Omental fat pad (tissue), 4 donors: ENCODE data around the gene TM9SF2. TPM values are rescaled to one million over a fixed set of nuclear protein-coding genes. Genes with fewer than 3 reads are reported as not detected.
"Not testable (repeated sequence)": the region's sequence is repeated elsewhere in the genome, so short reads cannot be mapped to it uniquely, and the experiment has no call there.

ENCODE experiments used
- ATAC-seq: fragments of 150-250 bp; one replicate; pipeline ENCODE4 v1.9.1; 2016; ENCODE audit warnings: mild to moderate bottlenecking, moderate library complexity; ENCODE audit not compliant: low FRiP score
- DNase-seq: peaks from one replicate; pipeline ENCODE4 v3.0.0-alpha.2; 2019; ENCODE audit warnings: low spot score
- total RNA-seq, 4 donors: library from RNA; depleted of rRNA; stranded (reverse); fragments of >200 nt; gene quantifications; one replicate each; pipeline ENCODE4 v1.1.0, GENCODE V29; 2016
- TF ChIP-seq, protein P1 (sequence below), 3 donors: fragments of 450-650 bp; IDR thresholded peaks; one replicate each; pipeline ENCODE4 v1.5.1; 2016 to 2017; ENCODE audit warnings: antibody characterized with exemption in 3 of 3, mild to moderate bottlenecking in 3 of 3, moderate library complexity in 2 of 3

Gene TM9SF2
- total RNA-seq, 4 donors from 2014 or later = 72.1 to 92.0 (median 88.4) TPM

DNA sequence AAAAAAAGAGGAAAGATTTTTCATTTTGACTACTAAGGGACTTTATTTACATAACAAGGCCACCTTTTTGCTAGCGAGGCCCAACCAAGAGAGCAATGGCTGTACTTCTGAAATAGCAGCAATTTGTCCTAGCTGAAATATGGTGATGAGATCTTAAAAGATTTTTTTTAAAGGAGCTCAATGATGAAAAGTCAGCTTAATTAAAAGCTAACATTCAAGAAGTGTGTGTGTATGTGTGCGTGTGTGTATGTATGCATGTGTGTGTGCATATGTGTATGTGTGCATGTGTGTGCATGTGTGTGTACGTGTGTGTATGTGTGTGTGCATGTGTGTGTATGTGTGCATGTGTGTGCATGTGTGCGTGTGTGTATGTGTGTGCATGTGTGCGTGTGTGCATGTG, 24.6 kb upstream of the TM9SF2 start:
- no peak for ATAC-seq
- DNase-seq = no peak
- TF ChIP-seq, protein P1, sequence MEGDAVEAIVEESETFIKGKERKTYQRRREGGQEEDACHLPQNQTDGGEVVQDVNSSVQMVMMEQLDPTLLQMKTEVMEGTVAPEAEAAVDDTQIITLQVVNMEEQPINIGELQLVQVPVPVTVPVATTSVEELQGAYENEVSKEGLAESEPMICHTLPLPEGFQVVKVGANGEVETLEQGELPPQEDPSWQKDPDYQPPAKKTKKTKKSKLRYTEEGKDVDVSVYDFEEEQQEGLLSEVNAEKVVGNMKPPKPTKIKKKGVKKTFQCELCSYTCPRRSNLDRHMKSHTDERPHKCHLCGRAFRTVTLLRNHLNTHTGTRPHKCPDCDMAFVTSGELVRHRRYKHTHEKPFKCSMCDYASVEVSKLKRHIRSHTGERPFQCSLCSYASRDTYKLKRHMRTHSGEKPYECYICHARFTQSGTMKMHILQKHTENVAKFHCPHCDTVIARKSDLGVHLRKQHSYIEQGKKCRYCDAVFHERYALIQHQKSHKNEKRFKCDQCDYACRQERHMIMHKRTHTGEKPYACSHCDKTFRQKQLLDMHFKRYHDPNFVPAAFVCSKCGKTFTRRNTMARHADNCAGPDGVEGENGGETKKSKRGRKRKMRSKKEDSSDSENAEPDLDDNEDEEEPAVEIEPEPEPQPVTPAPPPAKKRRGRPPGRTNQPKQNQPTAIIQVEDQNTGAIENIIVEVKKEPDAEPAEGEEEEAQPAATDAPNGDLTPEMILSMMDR (IDR thresholded peaks at IDR 0.05) = no peak

DNA sequence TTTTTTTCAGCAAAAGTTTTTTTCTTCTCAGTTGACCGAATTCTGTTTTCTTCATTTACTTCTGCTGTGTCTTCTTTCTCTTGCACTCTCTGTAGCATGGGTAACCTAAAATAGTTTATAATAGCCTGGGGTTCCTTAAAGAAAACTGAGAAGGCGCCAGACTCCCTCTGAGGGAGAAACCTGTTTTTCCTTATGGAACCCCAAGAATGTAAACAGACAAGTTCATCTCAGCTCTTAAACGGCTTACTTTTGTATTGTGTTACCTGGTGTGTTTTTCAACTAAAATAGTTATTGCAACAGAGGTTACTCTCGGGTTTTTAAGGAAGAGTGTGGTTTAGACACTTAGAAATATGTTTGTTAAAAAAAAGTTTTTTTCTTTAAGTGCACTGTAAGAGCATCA, 23.8 kb upstream of the TM9SF2 start:
- ATAC-seq (no peak), DNase-seq (no peak)
- TF ChIP-seq, protein P1 (IDR thresholded peaks at IDR 0.05) = no peak

DNA sequence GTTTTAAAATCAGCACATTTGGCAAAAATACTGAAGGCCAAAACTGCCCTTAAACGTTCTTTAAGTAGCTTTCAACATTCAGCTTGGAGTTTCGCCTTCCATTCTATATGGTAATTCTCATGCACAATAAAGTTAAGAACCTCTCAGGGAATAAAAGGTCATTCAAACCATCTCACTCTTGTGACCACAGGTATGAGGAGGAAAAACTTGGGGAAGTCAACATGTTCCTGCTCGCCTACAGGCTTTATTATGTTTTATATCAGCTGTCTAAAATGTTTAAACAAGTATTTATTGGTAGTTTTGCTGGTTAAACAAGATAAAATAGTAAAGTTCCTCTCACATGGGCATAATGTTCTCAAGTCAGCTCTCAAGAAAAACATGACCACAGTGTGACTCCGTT, 19.9 kb upstream of the TM9SF2 start:
- TF ChIP-seq, protein P1 (IDR thresholded peaks at IDR 0.05) = no peak
- ATAC-seq (no peak), DNase-seq (no peak)

DNA sequence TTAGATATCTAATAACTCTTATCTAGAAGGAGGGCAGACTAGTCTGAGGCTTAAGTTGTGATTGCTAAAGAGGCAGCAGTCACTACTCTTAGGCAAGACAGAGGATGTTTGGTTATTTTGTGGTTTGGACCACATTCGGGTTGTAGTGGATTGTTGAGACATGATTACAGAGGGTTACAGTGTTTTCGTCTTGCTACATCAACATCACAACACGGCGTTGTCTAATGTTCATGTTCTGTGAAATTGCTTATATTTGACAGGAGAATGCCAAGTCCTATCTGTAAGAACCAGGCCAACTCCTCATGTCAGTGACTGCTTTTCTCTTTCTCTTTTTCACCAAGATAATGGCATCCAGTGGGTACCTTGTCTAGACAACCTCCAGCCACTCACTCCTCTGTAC, 16.8 kb upstream of the TM9SF2 start:
- TF ChIP-seq, protein P1 (IDR thresholded peaks at IDR 0.05) = no peak
- no peak for ATAC-seq
- no peak for DNase-seq

DNA sequence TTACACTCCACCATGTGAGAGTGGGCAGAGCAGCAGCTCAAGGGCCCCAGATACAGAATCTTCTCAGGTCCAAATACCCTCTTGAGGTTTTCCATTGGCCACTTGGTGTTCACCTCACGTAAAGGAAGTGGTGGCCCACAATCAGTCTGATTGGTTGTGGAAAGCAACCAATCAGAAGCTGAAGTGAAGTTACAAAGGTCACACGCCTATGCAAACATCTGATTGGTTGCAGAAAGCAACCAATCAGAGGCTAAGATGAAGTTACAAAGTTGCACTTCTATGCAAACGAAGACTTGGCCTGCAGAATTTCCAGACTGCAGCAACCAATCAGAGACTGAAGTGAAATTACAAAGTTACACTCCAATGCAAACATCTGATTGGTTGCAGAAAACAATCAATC, 14.3 kb upstream of the TM9SF2 start:
- DNase-seq (no peak), ATAC-seq (no peak)
- TF ChIP-seq, protein P1 (IDR thresholded peaks at IDR 0.05) = no peak

DNA sequence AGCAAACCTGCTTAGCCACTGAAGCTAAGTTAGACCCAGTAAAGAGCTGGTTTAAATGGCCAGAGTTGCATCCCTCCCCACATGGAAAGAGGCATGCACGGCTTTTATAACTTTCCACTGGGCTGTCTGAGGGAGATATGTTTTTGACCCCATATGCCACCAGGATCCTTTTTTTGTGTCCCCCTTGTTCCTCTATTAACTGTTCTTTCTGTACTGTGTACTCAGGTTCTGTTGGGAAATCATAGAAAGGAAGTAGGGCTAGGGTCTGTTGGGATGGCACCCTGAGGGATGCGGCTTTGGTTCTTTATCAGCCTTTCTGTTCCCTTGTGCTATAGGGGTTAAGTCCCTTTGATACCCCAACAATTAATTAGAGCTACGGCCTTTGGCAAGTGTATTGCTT, 12.2 kb upstream of the TM9SF2 start:
- TF ChIP-seq, protein P1 (IDR thresholded peaks at IDR 0.05) = no peak
- ATAC-seq = no peak
- DNase-seq = no peak

DNA sequence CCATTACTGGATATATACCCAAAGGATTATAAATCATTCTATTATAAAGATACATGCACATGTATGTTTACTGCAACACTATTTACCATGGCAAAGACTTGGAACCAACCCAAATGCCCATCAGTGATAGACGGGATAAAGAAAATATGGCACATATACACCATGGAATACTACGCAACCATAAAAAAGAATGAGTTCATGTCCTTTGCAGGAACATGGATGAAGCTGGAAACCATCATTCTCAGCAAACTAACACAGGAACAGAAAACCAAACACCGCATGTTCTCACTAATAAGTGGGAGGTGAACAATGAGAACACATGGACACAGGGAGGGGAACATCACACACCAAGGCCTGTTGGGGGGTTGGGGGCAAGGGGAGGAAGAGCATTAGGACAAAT, 9.5 kb upstream of the TM9SF2 start:
- not testable (repeated sequence) for DNase-seq, ATAC-seq
